Stimulated activated CD4-positive, alpha-beta T cell treated with anti-CD3 and anti-CD28 coated beads, Interleukin-2, amount 100 ng/mL, for 48 hours (primary cell): ENCODE results near the gene GPR21.

Experiments used
- DNase-seq, 2 donors: peaks; one replicate each; pipeline ENCODE4 v3.0.0-alpha.2; 2020

Gene GPR21

DNA sequence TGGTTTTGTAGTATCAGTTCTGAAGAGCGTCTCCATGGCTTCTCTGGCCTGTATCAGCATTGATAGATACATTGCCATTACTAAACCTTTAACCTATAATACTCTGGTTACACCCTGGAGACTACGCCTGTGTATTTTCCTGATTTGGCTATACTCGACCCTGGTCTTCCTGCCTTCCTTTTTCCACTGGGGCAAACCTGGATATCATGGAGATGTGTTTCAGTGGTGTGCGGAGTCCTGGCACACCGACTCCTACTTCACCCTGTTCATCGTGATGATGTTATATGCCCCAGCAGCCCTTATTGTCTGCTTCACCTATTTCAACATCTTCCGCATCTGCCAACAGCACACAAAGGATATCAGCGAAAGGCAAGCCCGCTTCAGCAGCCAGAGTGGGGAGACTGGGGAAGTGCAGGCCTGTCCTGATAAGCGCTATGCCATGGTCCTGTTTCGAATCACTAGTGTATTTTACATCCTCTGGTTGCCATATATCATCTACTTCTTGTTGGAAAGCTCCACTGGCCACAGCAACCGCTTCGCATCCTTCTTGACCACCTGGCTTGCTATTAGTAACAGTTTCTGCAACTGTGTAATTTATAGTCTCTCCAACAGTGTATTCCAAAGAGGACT is 1.5 kb downstream of the GPR21 start:
- no peak for DNase-seq

DNA sequence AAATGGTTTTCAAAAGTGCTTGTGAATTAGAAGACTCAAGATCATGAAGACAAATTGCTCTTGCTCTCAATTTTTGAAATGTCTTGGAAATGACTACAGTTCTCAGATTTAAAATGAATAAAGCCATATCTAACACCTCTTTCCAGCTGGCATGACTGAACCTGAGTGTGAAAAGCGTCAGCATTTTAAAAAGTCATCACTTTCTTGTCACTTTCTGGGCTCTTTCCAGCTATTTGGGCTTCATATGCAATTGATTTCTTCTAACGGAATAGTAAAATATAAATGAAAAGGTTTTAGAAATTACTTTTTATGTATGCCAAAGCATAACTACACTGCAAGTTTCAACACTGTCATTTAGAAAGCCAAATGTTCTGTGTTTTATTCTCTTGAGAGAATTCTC is 2.3 kb downstream of the GPR21 start:
- DNase-seq, result no peak

DNA sequence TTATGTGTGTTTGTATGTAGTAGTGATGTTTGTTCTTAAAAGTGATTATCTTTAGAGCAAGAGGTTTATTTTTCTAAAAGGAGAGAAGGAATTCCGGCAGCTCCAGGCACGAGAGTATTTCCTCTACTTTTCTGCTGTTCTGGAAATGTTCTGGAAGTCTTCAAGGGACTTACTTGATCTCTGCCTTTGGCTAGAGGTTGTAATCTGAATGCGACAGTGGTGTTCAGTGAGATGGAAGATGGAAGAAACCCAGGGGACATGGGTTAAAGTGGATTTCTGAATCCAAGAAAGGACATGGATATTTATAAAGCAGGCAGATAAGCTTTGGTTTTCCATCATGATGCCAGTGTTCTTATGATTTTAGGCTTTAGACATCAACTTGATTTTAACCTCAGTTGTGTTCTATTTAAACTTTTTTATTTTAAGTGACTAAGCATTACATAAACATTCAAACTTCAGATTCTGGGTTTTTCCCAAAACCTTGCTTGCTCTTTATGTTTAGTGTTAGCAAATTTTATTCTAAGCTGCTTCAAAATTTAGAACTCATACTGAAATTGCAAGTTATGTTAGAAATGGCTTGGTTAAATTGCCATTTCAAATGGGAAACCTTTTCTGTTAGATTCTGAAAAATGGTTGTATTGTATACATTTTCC is 3.6 kb downstream of the GPR21 start:
- no peak for DNase-seq

DNA sequence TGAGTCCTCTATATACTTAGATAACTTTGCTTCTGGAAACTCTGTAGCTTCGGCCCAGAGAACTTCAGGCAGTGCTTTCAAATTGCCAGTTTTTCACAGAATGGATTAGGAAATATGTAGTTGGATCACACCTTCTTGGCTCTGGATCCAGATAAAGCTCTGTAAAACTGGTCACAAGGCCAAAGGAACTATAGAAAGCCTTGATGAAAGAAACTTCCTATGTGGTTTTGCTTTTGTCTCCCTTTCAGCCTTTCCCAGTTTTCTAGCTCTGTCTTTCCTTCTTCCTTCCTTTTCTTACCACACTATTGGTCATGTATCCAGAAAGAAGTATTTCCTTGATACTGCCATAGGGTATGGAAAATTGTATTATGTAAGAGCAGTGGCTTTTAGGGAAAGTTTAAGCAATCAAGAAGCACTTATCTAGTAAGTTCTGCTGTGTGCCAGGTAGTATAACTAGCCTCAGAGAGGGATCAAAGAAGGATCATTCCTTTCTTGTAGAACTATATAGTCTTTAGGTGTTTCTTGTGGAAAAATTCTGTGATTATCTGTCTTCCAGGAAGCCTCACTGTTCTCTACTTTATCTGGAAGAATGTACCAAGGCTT is 6.3 kb downstream of the GPR21 start:
- DNase-seq, result no peak

DNA sequence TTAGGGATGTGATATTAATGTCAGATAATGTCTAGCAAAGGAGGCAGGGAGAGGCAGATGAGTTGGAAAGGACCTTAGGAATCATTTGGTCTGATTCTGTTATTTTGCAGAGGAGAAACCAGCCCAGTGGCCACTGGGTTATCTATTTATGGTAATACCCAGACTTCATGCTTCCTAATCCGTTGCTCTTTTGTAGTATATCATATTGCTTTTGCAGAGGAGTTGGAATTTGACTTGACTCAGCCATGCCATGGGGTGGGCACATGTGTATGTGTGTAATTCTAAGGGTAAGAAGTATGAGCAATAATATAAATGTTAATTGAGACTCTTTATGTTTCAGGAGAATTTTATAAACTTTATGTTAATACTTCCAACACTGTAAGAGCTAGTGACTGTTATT is 7.3 kb downstream of the GPR21 start:
- no peak for DNase-seq

DNA sequence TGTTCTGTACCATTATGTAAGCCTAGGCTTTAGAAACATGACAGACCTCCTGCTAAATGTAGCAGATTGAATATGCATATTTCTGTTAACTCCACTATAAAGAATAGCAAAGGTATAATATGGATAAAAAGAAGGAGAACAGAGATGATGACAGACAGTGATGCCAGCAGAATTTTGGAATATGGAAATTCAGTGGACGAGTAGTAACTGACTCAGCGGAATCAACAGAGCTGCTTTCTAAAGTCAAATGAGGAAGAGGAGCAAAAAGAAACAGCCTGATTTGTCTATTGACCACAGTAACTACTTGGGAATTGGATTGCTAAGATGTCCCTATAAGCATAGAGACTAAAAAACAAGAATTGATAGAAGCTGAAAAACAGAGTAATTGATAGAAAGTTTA is 8.0 kb downstream of the GPR21 start:
- no peak for DNase-seq

DNA sequence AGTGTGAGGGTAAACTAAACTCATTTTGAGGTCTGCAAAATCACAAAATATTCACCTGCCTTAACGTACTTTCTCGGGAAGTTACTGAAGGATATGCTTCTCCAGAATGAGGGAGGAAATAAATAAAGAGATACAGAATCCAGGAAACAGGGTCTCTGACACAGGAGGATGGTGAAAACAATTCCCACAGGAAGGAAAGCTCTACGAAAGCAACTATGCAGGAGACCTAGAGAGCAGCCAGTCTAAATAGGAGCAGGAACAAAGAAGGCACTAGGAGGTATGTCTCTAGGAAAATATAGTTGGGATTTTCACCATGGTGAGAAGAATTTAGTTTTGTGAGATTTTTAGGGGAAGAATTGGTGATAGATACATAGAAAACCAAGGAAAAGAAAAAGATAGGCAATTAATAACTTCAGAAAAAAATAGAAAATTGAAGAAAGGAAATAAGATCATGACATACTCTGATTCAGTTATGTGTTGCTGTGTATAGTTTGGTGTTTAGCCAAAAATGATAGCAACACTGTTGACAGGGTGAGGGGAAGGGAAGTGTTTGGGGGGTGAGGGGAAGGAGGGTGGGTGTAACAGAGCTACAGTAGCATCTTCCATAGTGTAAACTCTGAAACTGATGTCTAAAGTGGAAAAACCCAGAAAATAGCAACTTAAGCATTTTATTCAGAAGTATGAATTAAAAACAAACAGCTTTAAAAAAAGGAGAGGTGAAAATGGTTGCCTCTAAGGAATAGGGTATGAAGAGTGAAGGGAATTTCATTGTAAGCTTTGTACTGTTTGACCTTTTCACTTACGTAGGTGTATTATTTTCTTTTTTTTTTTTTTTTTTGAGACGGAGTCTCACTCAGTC is 9.8 kb downstream of the GPR21 start:
- DNase-seq, result no peak

DNA sequence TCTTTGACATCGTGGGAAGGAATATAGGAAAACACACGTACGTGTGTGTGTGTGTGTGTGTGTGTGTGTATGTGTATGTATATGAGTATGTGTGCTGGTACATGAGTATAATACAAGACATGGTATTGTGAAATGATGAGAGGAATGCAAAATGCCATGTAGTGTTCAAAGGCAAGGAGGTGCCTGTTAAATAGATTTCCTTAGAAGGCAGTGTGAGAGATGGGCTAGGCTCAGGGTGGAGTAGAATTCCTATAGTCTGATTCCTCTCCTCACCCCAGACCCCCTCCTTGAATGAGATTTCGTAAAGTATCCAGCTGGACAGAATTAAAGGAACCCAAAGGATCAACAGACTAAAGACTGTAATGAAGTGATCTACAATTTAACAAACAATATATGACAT is 11.1 kb downstream of the GPR21 start:
- no peak for DNase-seq

DNA sequence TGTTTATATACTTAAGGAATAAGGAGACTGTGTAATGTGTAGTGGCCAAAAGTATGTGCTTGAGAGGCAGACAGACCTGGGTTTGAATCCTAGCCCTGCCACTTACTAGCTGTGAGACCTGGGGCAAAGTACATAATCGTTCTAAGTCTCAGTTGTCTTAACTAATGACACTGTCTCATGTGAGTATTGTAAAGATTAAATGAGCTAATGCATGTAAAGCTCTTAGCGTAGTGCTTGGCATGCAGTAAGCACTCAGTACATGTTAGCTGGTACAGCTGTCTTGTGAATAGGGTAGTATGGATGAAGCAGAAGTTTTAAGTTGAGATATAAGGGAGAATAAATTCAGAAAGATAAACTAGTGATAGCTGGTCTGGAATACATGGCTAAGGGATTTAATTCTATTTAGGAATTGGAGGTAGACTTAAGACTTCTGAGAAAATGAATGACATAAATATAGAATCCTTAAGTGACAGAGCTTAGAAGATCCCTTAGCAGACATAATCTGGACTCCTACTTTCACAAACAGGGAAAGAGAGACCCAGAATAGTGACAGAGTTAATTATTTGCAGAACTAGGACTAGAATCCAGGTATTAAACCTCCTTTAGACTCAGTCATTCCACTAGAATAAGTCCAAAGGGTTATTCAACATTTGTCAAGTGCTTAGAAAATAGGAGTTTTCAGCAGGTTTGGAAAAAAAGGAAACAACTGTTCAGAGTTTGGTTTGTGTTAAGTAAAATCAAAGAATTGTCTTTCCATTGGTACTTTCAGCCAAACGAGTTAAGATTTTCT is 13.1 kb downstream of the GPR21 start:
- no peak for DNase-seq

DNA sequence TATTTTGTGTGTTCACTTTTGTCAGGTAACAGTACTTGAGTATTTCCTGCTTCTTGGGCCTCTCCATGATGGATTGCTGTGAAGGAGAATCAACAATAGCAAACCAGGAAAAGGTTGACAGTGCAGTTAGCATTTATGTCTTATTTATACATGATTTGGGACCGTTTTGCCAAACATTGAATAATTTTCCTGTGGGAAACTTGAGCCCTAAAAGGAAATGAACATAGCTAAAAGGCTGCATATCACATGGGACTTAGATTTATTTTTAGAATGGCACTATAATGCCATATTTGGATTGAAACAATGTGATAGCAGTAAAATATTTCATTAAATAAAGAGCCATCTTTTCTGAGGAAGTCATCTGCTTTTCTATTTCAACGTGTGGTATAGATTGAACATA is 15.3 kb downstream of the GPR21 start:
- no peak for DNase-seq

DNA sequence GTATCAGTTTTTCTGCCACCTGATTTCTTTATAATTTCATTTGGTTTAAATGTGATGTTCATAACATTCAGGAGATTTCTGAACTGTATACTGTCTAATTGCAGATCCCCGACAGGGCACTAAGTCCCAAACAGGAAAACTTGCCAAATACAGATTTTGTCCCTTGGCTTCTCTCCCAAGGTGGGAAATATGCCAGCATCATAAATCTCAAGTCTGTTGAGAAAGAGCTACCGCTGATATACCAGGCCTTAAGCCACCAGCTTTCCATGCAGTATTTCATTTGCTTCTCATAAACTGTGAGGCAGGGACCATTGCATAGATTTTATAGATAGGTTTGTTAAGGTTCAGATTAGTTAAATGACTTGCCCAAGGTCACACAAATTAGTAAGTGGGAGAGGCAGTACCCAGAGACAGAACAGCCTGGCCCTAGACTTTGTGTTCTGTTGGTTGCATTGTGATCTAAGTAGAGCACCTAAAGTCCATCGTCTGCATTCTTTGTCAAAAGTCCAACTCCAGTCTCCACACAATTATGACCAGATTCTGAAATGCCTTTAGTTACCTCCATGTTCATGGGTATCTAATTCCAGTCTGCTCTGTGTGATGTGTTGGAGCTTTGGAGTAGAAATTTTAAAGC is 16.2 kb downstream of the GPR21 start:
- no peak for DNase-seq

DNA sequence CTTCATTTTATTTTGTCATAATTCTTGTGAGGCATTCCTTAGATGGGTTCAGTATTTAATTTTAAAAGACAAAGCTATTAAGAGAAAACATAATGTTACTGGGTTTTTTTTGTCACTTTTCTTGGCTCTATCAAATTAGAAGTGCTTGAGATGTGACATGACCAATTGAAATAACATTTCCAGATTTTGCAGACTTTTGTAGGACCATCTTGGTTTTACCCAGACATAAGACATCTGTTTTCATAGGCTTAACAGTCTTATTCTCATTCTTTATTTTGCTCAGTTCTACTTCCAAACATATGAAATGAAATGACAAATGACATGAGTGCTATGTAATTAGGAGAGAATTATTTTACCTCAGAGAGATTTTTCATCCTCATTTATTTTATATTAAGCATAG is 19.6 kb downstream of the GPR21 start:
- DNase-seq, result no peak

DNA sequence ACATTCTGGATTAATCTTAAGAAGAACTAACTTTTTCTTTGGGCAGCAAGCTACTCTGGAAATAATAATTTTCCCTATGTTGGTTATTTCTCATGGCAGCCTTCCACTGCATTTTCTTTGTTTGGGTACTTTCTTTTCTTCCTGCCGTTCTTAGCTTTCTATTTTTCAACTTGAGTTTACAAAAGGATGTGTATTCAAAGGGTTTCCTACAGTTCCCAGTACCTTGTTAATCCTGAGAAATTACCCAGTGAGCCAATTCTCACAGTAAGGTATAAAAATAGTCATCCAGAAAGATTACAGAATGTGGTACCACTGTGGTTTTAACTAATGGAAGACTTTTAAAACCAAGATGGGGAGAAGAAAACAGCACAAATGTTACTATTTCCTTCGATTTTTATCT is 20.2 kb downstream of the GPR21 start:
- no peak for DNase-seq

DNA sequence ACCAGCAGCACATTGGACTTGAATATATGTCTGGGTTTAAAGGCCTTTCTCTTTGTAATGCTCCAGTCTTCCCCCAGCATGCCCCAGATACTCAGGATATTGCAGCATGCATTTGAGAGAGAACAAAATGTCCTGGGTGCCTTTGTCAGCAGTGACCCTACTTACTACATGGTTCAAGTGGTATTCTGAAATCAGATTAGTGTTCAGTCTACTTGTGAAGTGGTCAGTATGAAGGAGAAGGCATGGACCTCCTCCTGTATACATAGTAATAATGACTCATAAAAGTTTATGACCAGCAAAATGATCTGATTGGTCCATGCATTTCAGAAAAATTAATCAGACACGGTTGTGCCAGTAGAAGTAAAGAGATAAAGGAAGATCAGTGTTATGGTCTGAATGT is 25.4 kb downstream of the GPR21 start:
- DNase-seq, result no peak

DNA sequence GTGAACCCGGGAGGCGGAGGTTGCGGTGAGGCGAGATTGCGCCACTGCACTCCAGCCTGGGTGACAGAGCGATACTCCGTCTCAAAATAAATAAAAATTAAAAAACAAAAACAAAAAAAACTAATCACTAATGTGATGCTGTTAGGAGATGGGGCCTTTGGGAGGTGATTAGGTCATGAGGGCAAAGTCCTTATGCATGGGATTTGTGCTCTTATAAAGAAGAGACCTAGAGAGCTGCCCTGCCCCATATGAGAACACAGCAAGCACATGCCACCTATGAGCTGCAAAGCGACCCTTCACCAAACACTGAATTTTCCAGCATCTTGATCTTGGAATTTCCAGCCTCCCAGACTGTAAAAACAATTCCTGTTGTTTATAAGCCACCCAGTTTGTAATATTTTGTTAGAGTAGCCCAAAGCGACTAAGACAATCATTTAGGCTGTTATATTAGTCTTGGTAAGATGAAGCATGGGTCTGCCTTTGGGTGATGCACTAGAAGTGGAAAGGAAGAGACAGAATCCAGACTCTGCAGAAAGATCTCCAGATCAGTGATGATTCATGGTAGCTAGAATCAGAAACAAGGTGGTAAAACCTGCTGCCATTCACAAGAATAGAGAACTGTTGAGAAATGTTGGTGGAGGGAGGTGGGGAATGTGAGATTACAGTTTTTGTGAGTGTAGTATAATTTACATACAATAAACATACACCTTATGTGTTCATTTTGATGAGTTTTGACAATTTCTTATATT is 26.2 kb downstream of the GPR21 start:
- DNase-seq, result no peak

DNA sequence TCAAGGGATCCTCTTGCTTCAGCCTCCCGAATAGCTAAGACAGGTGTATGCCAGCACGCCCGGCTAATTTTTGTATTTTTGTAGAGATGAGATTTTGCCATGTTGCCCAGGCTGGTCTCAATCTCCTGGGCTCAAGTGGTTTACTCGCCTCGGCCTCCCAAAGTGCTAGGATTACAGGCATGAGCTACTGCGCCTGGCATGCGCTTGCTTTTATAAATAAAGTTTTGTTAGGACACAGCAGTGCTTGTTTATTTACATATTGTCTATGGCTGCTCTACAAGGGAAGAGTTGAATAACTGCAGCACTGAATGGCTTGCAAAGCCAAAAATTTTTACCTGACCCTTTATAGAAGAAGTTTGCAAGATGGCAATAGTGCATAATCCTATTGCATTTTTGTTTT is 27.7 kb downstream of the GPR21 start:
- no peak for DNase-seq

DNA sequence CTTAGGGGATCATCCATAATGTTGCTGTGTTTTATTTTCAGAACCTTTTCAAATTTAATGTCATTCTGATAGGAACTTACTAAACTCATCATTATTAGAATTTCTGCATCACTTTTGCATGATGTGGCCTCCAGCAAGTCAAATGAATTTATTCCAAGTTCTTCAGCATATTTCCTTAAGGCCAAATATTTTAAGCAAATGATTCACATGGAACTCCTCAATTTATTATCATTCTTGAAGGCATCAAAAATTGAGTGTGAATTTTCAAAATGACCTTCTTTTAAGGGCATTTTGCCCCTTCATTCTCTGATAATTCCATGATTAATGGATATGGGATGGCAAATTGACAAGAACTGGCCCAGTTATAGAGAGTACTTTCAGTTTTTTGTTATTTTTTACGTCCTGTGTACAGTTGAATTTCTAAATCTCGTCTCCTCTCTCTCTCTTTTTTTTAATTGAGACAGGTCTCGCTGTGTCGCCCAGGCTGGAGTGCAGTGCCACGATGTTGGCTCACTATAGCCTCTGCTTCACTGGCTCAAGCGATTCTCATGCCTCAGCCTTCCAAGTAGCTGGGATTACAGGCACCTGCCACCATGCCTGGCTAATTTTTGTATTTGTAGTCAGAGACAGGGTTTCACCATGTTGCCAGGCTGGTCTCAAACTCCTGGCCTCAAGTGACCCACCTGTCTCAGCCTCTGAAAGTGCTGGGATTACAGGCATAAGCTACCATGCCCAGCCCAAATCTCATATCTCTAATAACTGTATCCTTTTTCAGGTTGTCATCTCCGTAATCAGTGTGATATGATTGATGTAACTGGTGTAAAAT is 29.1 kb downstream of the GPR21 start:
- DNase-seq, result no peak

DNA sequence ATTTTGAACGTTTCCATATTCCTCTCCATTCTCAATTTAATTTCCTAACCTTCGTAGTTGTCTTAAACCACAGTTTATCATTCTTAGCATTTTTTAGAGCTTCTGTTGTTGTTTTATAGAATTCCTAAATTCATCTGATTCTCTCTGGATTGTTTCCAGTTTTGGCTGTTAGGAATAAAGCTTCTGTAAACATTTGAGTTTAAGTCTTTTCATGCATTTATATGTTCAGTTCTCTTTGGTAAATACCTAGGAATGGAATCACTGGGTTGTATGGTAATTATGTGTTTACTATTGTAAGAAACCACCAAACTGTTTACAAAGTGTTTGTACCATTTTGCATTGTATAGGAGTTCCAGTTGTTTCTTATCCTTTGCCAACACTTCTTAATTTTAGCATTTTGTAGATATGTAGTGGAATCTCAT is 29.7 kb downstream of the GPR21 start:
- DNase-seq, result no peak

DNA sequence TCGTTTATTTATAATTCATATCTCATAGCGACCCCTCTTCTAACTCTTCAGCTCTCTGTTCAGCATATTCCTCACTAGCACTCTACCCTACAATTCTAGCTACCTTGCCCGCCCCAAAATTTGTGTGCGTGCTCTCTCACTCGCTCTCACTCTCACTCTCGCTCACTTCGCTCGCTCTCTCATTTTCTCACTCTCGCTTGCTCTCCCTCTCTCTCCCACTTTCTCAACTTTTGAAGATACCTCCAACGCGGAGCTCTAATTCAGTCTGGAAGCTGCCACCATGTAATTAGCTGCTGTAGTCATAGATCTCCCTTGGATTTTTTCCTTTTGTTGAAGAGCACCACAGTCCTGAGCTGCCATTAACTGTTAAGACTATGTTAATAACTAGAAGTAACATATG is 30.4 kb downstream of the GPR21 start:
- no peak for DNase-seq

DNA sequence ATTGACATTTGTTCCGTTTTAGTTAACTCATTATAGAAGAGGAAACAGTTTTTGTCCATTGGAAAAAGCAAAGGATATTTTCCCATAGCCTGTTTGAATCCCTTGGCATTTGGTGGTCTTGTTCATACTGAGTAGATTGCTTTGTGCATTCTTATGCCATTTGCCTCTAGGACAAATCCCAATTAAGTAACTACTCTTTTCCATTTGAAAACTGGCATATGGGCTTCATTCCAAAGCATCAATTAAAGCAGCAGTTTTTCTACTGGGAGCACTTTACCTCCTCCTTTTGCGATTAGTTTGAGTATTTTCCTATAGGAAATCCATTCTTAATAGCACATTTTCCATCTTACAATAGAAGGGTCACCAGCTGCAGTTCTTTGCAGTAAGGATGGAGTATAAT is 31.2 kb downstream of the GPR21 start:
- no peak for DNase-seq

DNA sequence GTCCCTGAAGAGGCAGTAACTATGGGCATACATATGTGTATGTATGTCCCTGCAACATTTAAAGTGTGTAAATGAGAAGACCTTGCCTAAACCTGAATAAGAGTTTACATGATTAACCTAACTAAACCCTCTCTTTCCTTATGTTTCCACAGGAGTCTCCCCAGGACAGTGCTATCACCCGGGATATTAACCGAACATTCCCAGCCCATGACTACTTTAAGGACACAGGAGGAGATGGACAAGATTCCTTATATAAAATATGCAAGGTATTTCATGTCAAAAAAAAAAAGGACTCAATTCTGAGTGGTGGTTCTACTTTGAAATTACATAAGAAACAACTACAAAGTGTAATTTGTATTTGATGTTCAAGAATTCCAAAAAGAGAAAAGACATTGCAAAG is 31.7 kb downstream of the GPR21 start:
- no peak for DNase-seq
